Progenitor cell of endocrine pancreas (in vitro differentiated cells): Measurements from ENCODE around the gene CRYBA4. TPM values are rescaled to one million over a fixed set of nuclear protein-coding genes. Genes with fewer than 3 reads are reported as not detected.

Source experiments
- DNase-seq: peaks from one replicate; pipeline ENCODE4 v3.0.0; 2021; ENCODE audit warnings: low spot score; ENCODE audit not compliant: unreplicated experiment
- H3K27ac Mint-ChIP-seq: 2 replicates; pipeline ENCODE4 v1.8.0; 2021; ENCODE audit warnings: mild to moderate bottlenecking, moderate library complexity, mixed read lengths
- H3K27me3 Mint-ChIP-seq: 2 replicates; pipeline ENCODE4 v1.8.0; 2021; ENCODE audit warnings: mixed read lengths
- H3K36me3 Mint-ChIP-seq: 2 replicates; pipeline ENCODE4 v1.8.0; 2022; ENCODE audit warnings: mixed read lengths; ENCODE audit not compliant: insufficient read depth
- H3K4me1 Mint-ChIP-seq: 2 replicates; pipeline ENCODE4 v1.8.0; 2021; ENCODE audit warnings: low read depth, mixed read lengths
- H3K4me3 Mint-ChIP-seq: 2 replicates; pipeline ENCODE4 v1.8.0; 2021; ENCODE audit warnings: low read depth, mild to moderate bottlenecking, moderate library complexity, mixed read lengths
- H3K9me3 Mint-ChIP-seq: 2 replicates; pipeline ENCODE4 v1.8.0; 2021; ENCODE audit warnings: low read depth, mixed read lengths
- total RNA-seq: library from RNA; stranded (reverse); gene quantifications from 2 replicates; pipeline ENCODE4 v1.2.1, GENCODE V29; 2021
- TF ChIP-seq, protein P1 (sequence below): fragments of 200-600 bp; sonication (generic); IDR thresholded peaks from one replicate; pipeline ENCODE4 v1.5.0; 2021; ENCODE audit warnings: antibody characterized with exemption, mild to moderate bottlenecking; ENCODE audit not compliant: unreplicated experiment

CRYBA4 gene
- total RNA-seq, 1 donor from 2014 or later, result not detected

DNA sequence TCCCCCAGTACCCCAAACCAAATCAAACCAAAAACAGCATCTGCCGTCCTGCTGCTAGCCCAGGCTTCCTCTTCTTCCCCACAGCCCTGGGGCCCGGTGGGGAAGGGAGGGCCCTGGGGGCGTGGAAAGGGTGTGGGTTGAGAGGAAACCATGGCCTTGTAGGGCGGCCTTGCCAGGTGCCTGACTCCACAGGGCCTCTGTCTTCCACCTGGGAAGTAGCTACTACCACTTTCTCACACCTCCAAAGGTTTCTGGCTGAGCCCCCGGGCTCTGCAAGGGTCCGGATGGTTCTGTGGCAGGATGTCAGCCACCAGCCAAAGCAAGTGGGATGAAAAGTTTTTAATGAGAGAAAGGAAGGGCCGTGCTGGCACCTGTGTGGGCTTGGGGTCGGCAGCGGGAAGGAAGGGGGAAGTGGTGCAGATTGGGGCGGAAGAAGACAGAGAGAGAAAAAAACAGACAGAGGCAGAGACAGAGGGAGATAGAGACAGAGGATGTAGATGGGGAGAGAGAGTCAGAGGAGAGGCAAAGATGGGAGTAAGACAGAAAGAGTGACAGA, 42.4 kb upstream of the CRYBA4 start:
- Mint-ChIP-seq H3K9me3 (no peaks in the 10 kb centered on the region), H3K4me1 (no peaks in the 10 kb centered on the region), H3K4me3 (no peak overlapping the region), H3K27me3 (peaks cover 5% of the 10 kb centered on the region), H3K36me3 (peaks cover 5% of the 10 kb centered on the region), H3K27ac (no peak overlapping the region)
- TF ChIP-seq, protein P1, sequence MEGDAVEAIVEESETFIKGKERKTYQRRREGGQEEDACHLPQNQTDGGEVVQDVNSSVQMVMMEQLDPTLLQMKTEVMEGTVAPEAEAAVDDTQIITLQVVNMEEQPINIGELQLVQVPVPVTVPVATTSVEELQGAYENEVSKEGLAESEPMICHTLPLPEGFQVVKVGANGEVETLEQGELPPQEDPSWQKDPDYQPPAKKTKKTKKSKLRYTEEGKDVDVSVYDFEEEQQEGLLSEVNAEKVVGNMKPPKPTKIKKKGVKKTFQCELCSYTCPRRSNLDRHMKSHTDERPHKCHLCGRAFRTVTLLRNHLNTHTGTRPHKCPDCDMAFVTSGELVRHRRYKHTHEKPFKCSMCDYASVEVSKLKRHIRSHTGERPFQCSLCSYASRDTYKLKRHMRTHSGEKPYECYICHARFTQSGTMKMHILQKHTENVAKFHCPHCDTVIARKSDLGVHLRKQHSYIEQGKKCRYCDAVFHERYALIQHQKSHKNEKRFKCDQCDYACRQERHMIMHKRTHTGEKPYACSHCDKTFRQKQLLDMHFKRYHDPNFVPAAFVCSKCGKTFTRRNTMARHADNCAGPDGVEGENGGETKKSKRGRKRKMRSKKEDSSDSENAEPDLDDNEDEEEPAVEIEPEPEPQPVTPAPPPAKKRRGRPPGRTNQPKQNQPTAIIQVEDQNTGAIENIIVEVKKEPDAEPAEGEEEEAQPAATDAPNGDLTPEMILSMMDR, result no peak
- DNase-seq, result no peak

DNA sequence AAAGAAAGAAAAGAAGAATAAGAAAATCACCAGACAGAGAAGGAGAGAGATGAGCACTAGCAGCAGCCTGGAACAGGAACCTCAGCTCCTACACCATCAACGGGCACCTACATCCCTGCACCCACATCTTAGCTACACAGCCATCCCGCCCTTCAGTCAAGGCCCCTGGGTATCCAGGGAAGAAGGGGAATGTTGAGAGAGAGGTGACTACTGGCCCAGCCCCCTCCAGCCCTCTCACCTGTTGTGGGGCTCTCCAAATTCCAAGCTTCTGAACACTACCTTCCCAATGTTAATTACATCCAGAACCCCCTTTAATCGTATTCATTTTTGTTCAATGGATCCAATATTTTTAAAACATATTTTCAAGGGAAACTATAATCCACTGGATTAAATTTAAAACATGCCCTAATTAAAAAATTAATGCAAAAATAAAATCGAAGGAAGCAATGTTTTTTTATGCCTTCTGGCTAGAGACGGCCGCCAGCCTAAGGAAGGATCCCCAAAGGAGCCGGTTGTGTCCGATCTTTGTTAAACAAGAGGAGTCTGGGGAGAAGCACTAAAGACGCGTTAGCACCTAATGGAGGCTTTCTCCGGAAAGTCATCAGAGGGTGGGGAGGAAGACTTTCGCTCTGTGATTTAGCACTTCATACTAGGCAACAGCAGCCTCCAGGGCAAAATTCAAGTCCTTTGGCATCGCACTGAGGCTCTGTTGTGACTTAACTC, 41.4 kb upstream of the CRYBA4 start:
- Mint-ChIP-seq H3K4me1 (no peaks in the 10 kb centered on the region), H3K27ac (no peak overlapping the region), H3K9me3 (no peaks in the 10 kb centered on the region), H3K4me3 (no peak overlapping the region), H3K36me3 (peaks cover 5% of the 10 kb centered on the region), H3K27me3 (peaks cover 5% of the 10 kb centered on the region)
- TF ChIP-seq, protein P1, result no peak
- no peak for DNase-seq

GRCh38 chr22:26581026-26581425, 40.7 kb upstream of the CRYBA4 start:
- no peak for DNase-seq
- TF ChIP-seq, protein P1, result no peak
- Mint-ChIP-seq H3K36me3 (peaks cover 5% of the 10 kb centered on the region), H3K4me3 (no peak overlapping the region), H3K9me3 (no peaks in the 10 kb centered on the region), H3K4me1 (no peaks in the 10 kb centered on the region), H3K27me3 (peaks cover 5% of the 10 kb centered on the region), H3K27ac (no peak overlapping the region)

GRCh38 chr22:26581633-26582168, 40.1 kb upstream of the CRYBA4 start:
- Mint-ChIP-seq H3K9me3 (no peaks in the 10 kb centered on the region), H3K4me1 (no peaks in the 10 kb centered on the region), H3K27me3 (peaks cover 5% of the 10 kb centered on the region), H3K27ac (no peak overlapping the region), H3K36me3 (peaks cover 5% of the 10 kb centered on the region), H3K4me3 (no peak overlapping the region)
- DNase-seq, result no peak
- TF ChIP-seq, protein P1, result no peak

- DNase-seq, result no peak
- TF ChIP-seq, protein P1, result no peak
- Mint-ChIP-seq H3K27ac (no peak overlapping the region), H3K27me3 (peaks cover 5% of the 10 kb centered on the region), H3K4me3 (no peak overlapping the region), H3K4me1 (no peaks in the 10 kb centered on the region), H3K9me3 (no peaks in the 10 kb centered on the region), H3K36me3 (peaks cover 4% of the 10 kb centered on the region)
Measured at GRCh38 chr22:26584010-26584409, 37.8 kb upstream of the CRYBA4 start.
